Spleen (tissue), 11 donors: Measurements from ENCODE around the gene PCAT7. TPM values are rescaled to one million over a fixed set of nuclear protein-coding genes. Genes with fewer than 3 reads are reported as not detected.

Experiments used
- DNase-seq: peaks from one replicate; pipeline ENCODE4 v3.0.0-alpha.2; 2020
- H3K27ac ChIP-seq, 8 donors: fragments of 200-600 bp; sonication (generic) in 7 of 8; 1 replicate in 4 of 8; 2 replicates in 4 of 8; pipeline versions ENCODE4 v1.5.0 to v1.8.0; 2016 to 2021; ENCODE audit warnings: inconsistent platforms in 4 of 8, mild to moderate bottlenecking in 4 of 8, moderate library complexity in 1 of 8
- H3K27me3 ChIP-seq, 7 donors: fragments of 200-600 bp; sonication (generic) in 6 of 7; replicated peaks in 1 of 7; 1 replicate in 4 of 7; 2 replicates in 3 of 7; pipeline versions ENCODE4 v1.5.0 to v1.8.0; 2016 to 2021; ENCODE audit warnings: inconsistent platforms in 3 of 7, mild to moderate bottlenecking in 1 of 7
- H3K36me3 ChIP-seq, 6 donors: fragments of 200-600 bp; sonication (generic) in 5 of 6; 1 replicate in 4 of 6; 2 replicates in 2 of 6; pipeline versions ENCODE4 v1.5.0 to v1.8.0; 2016 to 2021; ENCODE audit warnings: inconsistent platforms in 2 of 6
- H3K4me1 ChIP-seq, 6 donors: fragments of 200-600 bp; sonication (generic) in 5 of 6; 1 replicate in 3 of 6; 2 replicates in 3 of 6; pipeline versions ENCODE4 v1.5.0 to v1.8.0; 2016 to 2021; ENCODE audit warnings: inconsistent platforms in 3 of 6
- H3K4me3 ChIP-seq, 8 donors: fragments of 200-600 bp; sonication (generic) in 7 of 8; 1 replicate in 4 of 8; 2 replicates in 4 of 8; pipeline versions ENCODE4 v1.5.0 to v1.8.0; 2016 to 2021; ENCODE audit warnings: inconsistent platforms in 4 of 8, mild to moderate bottlenecking in 4 of 8, moderate library complexity in 2 of 8
- H3K9me3 ChIP-seq, 8 donors: fragments of 200-600 bp; sonication (generic) in 7 of 8; 1 replicate in 4 of 8; 2 replicates in 4 of 8; pipeline versions ENCODE4 v1.5.0 to v1.8.0; 2016 to 2021; ENCODE audit warnings: inconsistent platforms in 4 of 8
- CTCF ChIP-seq, 11 experiments: fragments of 200-600 bp in 7 of 11; fragments of 450-650 bp in 4 of 11; sonication (generic) in 4 of 11; IDR thresholded peaks in 8 of 11; conservative IDR thresholded peaks in 3 of 11; 1 replicate in 7 of 11; 2 replicates in 4 of 11; pipeline versions ENCODE4 v1.4.0 to v1.8.0; 2016 to 2021; ENCODE audit warnings: antibody characterized with exemption in 11 of 11, inconsistent platforms in 4 of 11, mild to moderate bottlenecking in 1 of 11
- POLR2A ChIP-seq, 3 donors: fragments of 450-650 bp; IDR thresholded peaks; one replicate each; pipeline ENCODE4 v1.5.1; 2017; ENCODE audit warnings: antibody characterized with exemption in 3 of 3, mild to moderate bottlenecking in 1 of 3
- POLR2AphosphoS5 ChIP-seq, 3 donors: sonication (generic); formaldehyde crosslinking; IDR thresholded peaks; one replicate each; pipeline ENCODE4 v1.5.1; 2017; ENCODE audit warnings: antibody characterized with exemption in 3 of 3
- WGBS, 5 donors: extraction: QIAGEN DNeasy Blood & Tissue Kit in 3 of 5; methylation state at CpG; one replicate each; pipeline versions ENCODE4 v1.1.5 to v1.1.7; 2013 to 2018; 5-methylcytosine and 5-hydroxymethylcytosine counted together
- intact Hi-C: fragments of 100-400 bp; cut with DNase I; formaldehyde crosslinking; loops from one replicate; pipeline ENCODE4 v1.15.0; 2023; ENCODE audit warnings: low total_unique reads
- polyA plus RNA-seq, 3 donors: library from polyadenylated mRNA; stranded (reverse); fragments of 200-250 nt; gene quantifications; one replicate each; pipeline ENCODE4 v1.2.1, GENCODE V29; 2013
- total RNA-seq, 7 donors: library from RNA; depleted of rRNA in 3 of 7; stranded (reverse); fragments of >200 nt in 3 of 7; fragmentation: NEBNext Ultra II Directional in 4 of 7; extraction: Animal tissue kit (Norgen Biotek cat#: 25700) in 4 of 7; gene quantifications; one replicate each; pipeline versions ENCODE4 v1.1.0 to v1.2.1, GENCODE V29; 2016 to 2021
- donor health status: healthy with polysubstance abuse.
- donor health status: DM: no; HTN: no; CAD: no; lungs with moderate emphysema.
- donor health status: DM: no; HTN: no; CAD: no.
- donor health status: Bipolar disorder and iron deficiency.
- donor health status: healthy.
- donor health status: DM: no; HTN: no; CAD: no.
- donor health status: DM: yes; HTN: yes; CAD: no.

PCAT7 gene
- total and polyA plus RNA-seq, 10 donors = 0.03 to 0.05 TPM; not detected in 8

GRCh38 chr9:94568972-94569712, 14.3 kb downstream of the PCAT7 start:
- DNase-seq = no peak
- intact Hi-C loops = no loop called here
- Histone ChIP-seq H3K9me3 (no peaks in the 10 kb centered on the region), H3K4me1 (no peaks in the 10 kb centered on the region), H3K27me3 (peaks cover 0 to 12% (median 0%) of the 10 kb centered on the region in 7 donors), H3K36me3 (no peaks in the 10 kb centered on the region), H3K27ac (no peak overlapping the region), H3K4me3 (no peak overlapping the region)
- no peak for TF ChIP-seq CTCF (IDR thresholded peaks at IDR 0.05 in 8 of 11, conservative IDR thresholded peaks at IDR 0.05 in 3 of 11)
- TF ChIP-seq POLR2AphosphoS5 (IDR thresholded peaks at IDR 0.05) = no peak
- no peak for TF ChIP-seq POLR2A (IDR thresholded peaks at IDR 0.05)
- 88 to 95% (median 90%) methylated on average over 16 to 17 of the region's 17 CpGs for WGBS, 5 donors

GRCh38 chr9:94576131-94576530, 21.2 kb downstream of the PCAT7 start:
- TF ChIP-seq CTCF (IDR thresholded peaks at IDR 0.05 in 8 of 11, conservative IDR thresholded peaks at IDR 0.05 in 3 of 11) = no peak
- TF ChIP-seq POLR2A (IDR thresholded peaks at IDR 0.05) = no peak
- no peak for TF ChIP-seq POLR2AphosphoS5 (IDR thresholded peaks at IDR 0.05)
- H3K36me3 ChIP-seq = no peaks in the 10 kb centered on the region
- H3K4me1 ChIP-seq = no peaks in the 10 kb centered on the region
- DNase-seq = no peak
- H3K9me3 ChIP-seq = no peaks in the 10 kb centered on the region
- 54 to 76% (median 74%) methylated on average over 2 of the region's 2 CpGs for WGBS, 5 donors
- intact Hi-C loops = no loop called here
- H3K27ac ChIP-seq = no peak overlapping the region
- H3K4me3 ChIP-seq = no peak overlapping the region
- peaks cover 0 to 10% (median 0%) of the 10 kb centered on the region in 7 donors for H3K27me3 ChIP-seq

- TF ChIP-seq POLR2A (IDR thresholded peaks at IDR 0.05) (no peak), CTCF (IDR thresholded peaks at IDR 0.05 in 8 of 11, conservative IDR thresholded peaks at IDR 0.05 in 3 of 11) (no peak), POLR2AphosphoS5 (IDR thresholded peaks at IDR 0.05) (no peak)
- 0 to 22% (median 19%) methylated on average over 1 of the region's 1 CpG for WGBS, 5 donors
- no peak overlapping the region for H3K27ac ChIP-seq
- no peak for DNase-seq
- H3K36me3 ChIP-seq = no peaks in the 10 kb centered on the region
- H3K9me3 ChIP-seq = no peaks in the 10 kb centered on the region
- H3K4me3 ChIP-seq = no peak overlapping the region
- peaks cover 0 to under 1% (median 0%) of the 10 kb centered on the region in 7 donors for H3K27me3 ChIP-seq
- no peaks in the 10 kb centered on the region for H3K4me1 ChIP-seq
- intact Hi-C loops = no loop called here
Measured at GRCh38 chr9:94577036-94577435, 22.2 kb downstream of the PCAT7 start.

- intact Hi-C loops = no loop called here
- Histone ChIP-seq H3K27me3 (no peaks in the 10 kb centered on the region), H3K36me3 (no peaks in the 10 kb centered on the region), H3K9me3 (no peaks in the 10 kb centered on the region), H3K4me1 (no peaks in the 10 kb centered on the region), H3K27ac (no peak overlapping the region), H3K4me3 (no peak overlapping the region)
- TF ChIP-seq POLR2AphosphoS5 (IDR thresholded peaks at IDR 0.05) (no peak), POLR2A (IDR thresholded peaks at IDR 0.05) (no peak), CTCF (IDR thresholded peaks at IDR 0.05 in 8 of 11, conservative IDR thresholded peaks at IDR 0.05 in 3 of 11) (no peak)
- DNase-seq = no peak
- 61 to 77% (median 71%) methylated on average over 2 of the region's 2 CpGs for WGBS, 5 donors
Measured at GRCh38 chr9:94577571-94577970, 22.7 kb downstream of the PCAT7 start.
